ENCODE data around the gene GNRH2.
"Not testable (repeated sequence)": the region's sequence is repeated elsewhere in the genome, so short reads cannot be mapped to it uniquely, and the experiment has no call there.

The GNRH2 gene, protein sequence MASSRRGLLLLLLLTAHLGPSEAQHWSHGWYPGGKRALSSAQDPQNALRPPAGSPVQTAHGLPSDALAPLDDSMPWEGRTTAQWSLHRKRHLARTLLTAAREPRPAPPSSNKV

GRCh38 chr20:3043322-3043721 lies at the start of gene GNRH2:
TSS of gene GNRH2 (plus strand) at chr20:3043622. CDS start at chr20:3044415, 793 bp downstream.
- DNase-seq, result no peak

- DNase-seq, result no peak
Measured at GRCh38 chr20:2995796-2996195, 47.6 kb upstream of the GNRH2 start.

DNA sequence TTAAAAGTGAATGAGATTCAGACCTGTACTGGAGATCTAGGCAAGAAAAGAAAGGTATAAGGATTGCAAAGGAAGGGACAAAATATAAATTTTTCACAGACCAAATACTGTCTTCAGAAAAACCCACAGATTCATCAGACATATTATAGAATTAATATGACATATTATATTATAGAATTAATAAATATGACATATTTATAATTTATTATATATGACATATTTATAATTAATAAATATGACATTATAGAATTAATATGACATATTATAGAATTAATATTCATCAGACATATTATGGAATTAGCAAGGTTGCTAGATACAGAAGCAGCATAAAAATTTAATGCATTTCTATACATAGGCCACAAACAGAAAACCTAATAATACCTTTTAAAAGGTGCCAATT lies 44.7 kb upstream of the GNRH2 start:
- DNase-seq, result no peak

DNA sequence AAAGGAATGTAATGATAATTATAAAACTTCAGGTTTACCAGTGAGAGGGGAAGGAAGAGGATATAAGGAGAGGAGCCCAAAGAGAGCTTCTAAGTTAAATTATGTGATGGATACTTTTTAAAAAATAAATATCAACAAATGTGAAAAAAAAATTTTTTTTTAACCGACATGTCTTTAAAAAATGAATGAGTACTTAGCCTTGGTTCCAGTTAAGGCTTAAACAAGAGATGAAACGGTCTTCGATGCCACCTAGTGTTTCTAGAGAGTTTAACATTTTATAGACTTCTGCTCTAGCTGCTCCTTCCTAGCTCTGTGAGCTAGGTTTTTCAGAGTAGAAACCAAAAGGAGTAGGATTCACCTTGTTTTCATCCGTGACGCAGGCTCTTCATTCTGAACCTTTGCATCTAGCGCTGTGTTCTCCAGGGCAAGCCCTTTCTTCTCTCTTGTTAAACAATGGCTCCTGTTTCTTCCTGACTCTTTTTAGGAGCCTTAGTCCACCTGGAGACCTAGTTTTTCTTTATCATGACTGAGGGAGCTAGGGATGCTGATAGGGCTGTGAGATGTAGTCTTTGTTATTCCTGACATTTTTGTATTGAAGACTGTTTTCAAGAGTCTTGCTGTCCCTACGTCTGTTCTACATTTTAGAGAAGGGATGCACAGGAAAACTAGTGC lies 42.4 kb upstream of the GNRH2 start:
- no peak for DNase-seq

GRCh38 chr20:3003416-3003815 lies 40.0 kb upstream of the GNRH2 start:
- DNase-seq, result no peak

DNA sequence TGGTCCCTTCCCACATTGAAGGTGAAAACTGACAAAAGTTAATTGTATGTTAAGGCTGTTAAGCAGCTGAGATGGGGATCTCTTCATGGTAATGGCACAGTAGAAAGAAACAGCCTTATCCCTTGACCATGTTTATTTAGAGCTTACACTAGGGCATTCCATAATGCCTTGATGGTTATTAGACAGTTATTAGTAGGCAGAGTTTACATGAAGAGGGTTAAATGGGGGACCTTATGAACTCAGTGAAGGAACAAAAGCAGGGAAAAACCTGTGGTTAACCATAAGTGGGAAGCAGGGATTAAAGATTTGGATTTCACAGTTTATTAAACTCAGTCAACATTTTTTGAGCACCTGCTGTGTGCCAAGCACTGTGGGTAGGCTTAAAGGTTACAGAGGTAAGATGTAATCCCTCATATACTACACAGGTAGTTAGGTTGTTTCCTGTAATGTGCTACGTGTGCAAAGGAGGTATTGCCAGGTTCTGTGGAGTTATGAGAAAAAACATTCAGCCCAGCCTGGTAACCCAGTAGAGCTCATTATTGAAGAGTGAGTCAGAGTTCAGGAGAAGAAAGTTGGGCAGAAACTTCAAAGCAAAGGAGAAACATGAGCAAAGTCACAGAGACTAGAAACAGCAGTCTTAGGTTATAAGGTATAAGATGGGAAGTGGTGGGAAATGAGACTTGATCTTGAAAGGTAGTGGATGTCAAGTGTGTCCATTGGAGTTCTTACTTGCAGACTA lies 32.3 kb upstream of the GNRH2 start:
- DNase-seq, result no peak

DNA sequence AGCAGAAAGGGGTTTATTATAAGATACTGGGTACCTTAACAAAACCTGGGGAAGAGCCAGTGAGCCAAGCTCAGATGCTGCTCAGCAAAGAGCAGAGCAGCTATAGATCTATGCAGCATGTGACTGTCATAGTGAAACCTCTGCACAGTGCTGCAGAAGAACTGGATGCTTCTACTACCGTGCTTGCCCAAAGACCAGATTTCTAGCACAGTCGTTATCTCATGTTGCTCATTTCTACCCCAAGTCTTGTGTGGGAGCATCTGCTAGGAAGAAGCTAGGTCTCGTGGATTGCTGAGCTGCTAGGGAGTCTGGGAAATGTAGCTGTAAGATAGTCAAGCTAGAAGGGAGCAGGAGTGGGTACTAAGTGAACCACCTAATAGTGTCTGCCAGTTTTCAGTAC lies 31.7 kb upstream of the GNRH2 start:
- no peak for DNase-seq

DNA sequence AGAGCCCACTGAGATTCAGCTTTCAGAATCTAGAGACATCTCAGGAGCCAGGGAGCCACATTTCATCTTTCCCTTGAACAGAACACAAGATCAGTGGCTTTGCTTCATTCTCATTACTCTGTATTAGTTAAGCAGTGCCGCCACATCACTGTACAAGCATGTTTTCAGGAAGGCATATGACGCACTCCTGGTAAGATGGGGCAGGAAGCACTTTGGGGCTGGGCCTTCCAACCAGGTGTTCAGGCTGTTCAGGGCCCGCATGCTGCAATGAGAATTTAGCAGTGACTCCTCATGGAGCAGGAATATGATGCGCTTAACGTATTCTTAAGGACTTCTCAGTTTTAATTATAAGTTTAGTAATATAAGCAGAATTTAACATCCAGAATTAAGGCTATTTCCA lies 29.7 kb upstream of the GNRH2 start:
- DNase-seq, result no peak

GRCh38 chr20:3014179-3014578 lies 29.2 kb upstream of the GNRH2 start:
- no peak for DNase-seq

DNA sequence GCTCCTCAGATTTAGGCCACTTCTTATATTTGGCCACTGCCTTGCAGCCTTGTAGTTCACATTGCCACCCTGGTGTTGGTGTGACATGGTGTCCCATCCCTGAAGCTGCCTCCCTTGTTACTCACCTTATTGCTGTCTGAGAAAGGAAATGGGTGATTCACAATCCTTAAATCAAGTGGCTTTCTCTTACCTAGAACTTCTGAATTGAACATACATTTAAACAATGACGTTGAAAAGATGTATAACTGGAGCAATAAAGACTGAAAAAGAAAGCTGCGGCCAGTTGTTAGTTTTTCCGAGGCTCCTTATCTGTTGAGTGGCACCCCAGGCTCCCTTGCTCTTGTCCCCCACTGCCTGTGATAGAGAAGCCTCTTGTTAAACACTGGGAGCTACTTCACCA lies 28.8 kb upstream of the GNRH2 start:
- DNase-seq, result no peak

DNA sequence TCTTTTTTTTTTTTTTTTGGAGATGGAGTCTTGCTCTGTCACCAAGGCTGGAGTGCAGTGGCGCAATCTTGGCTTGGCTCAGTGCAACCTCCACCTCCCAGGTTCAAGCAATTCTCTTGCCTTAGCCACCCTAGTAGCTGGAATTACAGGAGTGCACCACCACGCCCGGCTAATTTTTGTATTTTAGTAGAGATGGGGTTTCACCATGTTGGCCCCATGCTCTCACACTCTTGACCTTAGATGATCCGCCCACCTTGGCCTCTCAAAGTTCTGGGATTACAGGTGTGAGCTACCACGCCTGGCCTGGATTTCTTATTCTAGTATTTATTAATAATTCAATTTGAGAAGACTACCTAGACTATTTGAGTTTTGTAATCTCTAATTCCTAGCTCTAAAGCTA lies 28.1 kb upstream of the GNRH2 start:
- DNase-seq, result not testable (repeated sequence)

- DNase-seq, result no peak
Measured at GRCh38 chr20:3021327-3021726, 22.1 kb upstream of the GNRH2 start.

- DNase-seq, result no peak
Measured at GRCh38 chr20:3021777-3022176, 21.6 kb upstream of the GNRH2 start.

GRCh38 chr20:3022559-3023490 lies 20.6 kb upstream of the GNRH2 start:
- DNase-seq, result not testable (repeated sequence)

GRCh38 chr20:3027987-3028386 lies 15.4 kb upstream of the GNRH2 start:
- DNase-seq, result no peak

DNA sequence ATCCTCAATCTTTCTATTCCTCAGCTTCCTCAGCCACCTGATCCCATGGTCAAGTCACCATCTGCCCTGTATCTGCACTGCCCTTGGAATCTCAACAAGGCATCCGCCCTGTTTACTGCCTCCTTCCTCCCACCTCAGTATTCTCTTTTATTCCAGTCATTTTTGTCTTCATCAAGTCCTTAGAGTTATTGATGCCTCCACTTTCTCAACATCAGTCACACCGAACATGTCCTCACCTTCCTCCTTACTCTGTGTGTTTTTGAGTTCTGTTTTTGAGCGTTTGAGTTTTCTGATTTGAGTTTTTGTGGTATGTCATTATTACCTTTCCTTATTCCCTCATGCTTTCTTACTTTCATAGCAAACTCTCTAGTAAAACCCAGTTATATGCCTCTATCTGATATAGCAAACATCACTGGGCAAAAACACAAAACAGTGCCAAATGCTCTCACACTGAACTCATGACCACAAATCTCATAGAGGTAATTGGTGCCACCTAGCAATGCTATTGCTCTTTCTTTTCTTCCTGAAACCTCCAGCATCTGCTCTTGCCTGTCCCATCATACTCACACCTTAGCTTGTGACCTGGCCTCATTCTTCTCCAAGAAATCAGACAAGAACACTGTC lies 11.8 kb upstream of the GNRH2 start:
- DNase-seq, result no peak

GRCh38 chr20:3032624-3033023 lies 10.8 kb upstream of the GNRH2 start:
- no peak for DNase-seq

DNA sequence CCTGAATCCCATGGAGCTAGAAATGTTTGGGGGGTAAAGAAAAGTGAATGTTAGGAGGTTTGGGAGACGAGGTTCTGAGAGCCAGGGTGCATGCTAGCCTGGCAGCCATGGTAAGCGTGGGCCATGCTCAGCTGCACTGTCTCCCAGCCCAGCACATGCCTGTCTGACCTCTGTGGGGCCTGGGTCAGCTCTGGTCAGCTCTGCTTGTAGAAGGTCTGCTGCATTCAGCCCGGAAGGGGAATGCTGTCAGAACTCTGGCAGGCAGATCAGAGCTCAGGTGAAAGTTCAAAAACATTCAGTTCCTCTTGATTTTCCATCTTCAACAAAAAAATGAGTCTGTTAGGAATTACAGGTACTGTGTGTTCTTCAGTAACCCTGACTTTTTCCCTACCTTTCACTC lies 5.8 kb upstream of the GNRH2 start:
- DNase-seq, result no peak

GRCh38 chr20:3038454-3038853 lies 5.0 kb upstream of the GNRH2 start:
- DNase-seq, result no peak

- DNase-seq, result no peak
Measured at GRCh38 chr20:3039426-3039825, 4.0 kb upstream of the GNRH2 start.

DNA sequence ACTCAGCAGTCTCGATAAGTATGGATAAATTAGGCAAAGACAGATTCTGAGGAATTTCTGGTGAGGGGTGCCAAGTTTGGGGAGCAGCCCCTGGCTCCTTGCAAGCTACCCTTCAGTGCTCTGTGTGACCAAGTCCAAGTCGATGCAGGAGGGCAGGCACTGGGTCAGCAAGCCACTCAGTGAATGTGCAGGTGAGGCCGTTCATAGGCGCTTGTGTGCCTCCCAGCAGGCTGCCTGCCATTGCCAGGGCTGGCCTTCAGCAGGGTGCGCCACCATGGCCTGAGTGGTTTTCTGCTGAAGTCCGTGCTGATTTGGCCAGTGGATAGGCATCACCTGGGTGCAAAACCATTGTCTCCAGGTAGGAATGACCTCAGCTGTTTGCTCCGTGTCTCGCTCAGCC lies 3.3 kb upstream of the GNRH2 start:
- DNase-seq, result no peak

GRCh38 chr20:3041854-3042409 lies 1.5 kb upstream of the GNRH2 start:
- no peak for DNase-seq

DNA sequence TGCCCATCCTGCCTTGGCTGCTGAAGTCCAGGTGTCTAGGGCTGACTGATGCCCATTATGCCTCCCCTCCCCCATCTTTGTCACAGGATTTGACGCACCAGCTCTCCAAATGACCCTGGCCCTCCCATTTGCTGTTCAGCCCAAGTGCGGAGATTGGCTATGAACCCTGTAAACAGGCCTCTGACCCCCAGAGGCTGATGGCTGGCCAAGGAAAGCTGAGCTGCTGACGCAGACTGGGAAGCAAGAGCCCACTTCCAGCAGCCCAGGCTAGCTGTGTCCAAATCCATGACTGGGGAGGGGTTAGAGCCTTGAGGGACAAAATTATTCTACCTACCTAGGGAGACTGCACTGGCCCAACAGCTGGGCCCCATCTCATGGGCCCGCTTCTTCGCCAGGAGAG lies 797 bp upstream of the GNRH2 start:
- DNase-seq, result no peak
